Smooth muscle cell (in vitro differentiated cells): ENCODE data around the gene POLR2I. TPM values are rescaled to one million over a fixed set of nuclear protein-coding genes. Genes with fewer than 3 reads are reported as not detected.

ENCODE experiments used
- DNase-seq: peaks from one replicate; lab custom pipeline; 2025; ENCODE audit not compliant: unreplicated experiment; lab: John Stamatoyannopoulos, UW
- H2AFZ ChIP-seq: fragments of 200-600 bp; sonication (generic); 2 replicates; pipeline ENCODE4 v1.6.0; 2016; ENCODE audit warnings: antibody characterized with exemption, low read depth, mild to moderate bottlenecking
- H3F3A ChIP-seq: fragments of 200-600 bp; sonication (generic); 2 replicates; pipeline ENCODE4 v1.6.0; 2017; ENCODE audit warnings: antibody characterized with exemption, low read depth
- H3K27ac ChIP-seq: fragments of 200-600 bp; sonication (generic); 2 replicates; pipeline ENCODE4 v1.5.1; 2016; ENCODE audit warnings: low read depth, mild to moderate bottlenecking
- H3K27me3 ChIP-seq: fragments of 200-600 bp; sonication (generic); 2 replicates; pipeline ENCODE4 v1.6.1; 2016; ENCODE audit warnings: low read depth, mild to moderate bottlenecking
- H3K36me3 ChIP-seq: fragments of 200-600 bp; sonication (generic); 2 replicates; pipeline ENCODE4 v1.5.1; 2016; ENCODE audit warnings: low read depth
- H3K4me1 ChIP-seq: fragments of 200-600 bp; sonication (generic); 2 replicates; pipeline ENCODE4 v1.5.1; 2016; ENCODE audit warnings: low read depth
- H3K4me2 ChIP-seq: fragments of 200-600 bp; sonication (generic); 2 replicates; pipeline ENCODE4 v1.6.0; 2016; ENCODE audit warnings: mild to moderate bottlenecking
- H3K4me3 ChIP-seq: fragments of 200-600 bp; sonication (generic); 2 replicates; pipeline ENCODE4 v1.5.1; 2016; ENCODE audit warnings: mild to moderate bottlenecking
- H3K79me2 ChIP-seq: fragments of 200-600 bp; sonication (generic); 2 replicates; pipeline ENCODE4 v1.6.0; 2016; ENCODE audit warnings: low read depth, mild to moderate bottlenecking
- H3K9ac ChIP-seq: fragments of 200-600 bp; sonication (generic); 2 replicates; pipeline ENCODE4 v1.6.0; 2016; ENCODE audit warnings: low read depth
- H3K9me3 ChIP-seq: fragments of 200-600 bp; sonication (generic); replicated peaks from 2 replicates; pipeline ENCODE4 v1.5.1; 2016; ENCODE audit warnings: low read depth
- H4K20me1 ChIP-seq: fragments of 200-600 bp; sonication (generic); 2 replicates; pipeline ENCODE4 v1.6.0; 2016; ENCODE audit warnings: low read depth
- CTCF ChIP-seq: fragments of 200-600 bp; sonication (generic); IDR thresholded peaks from 2 replicates; pipeline ENCODE4 v1.5.1; 2017; ENCODE audit warnings: borderline replicate concordance, mild to moderate bottlenecking, antibody characterized with exemption; ENCODE audit not compliant: insufficient read depth, poor library complexity, severe bottlenecking
- WGBS: methylation state at CpG from one replicate; pipeline ENCODE4 v1.1.7; 2016; ENCODE audit warnings: low lambda C conversion rate; 5-methylcytosine and 5-hydroxymethylcytosine counted together
- polyA plus RNA-seq: library from polyadenylated mRNA; unstranded; fragments of >200 nt; fragmentation: Nextera tagmentation; extraction: Ambion mirVana; gene quantifications from 2 replicates; pipeline ENCODE4 v1.2.1, GENCODE V29; 2016
- total RNA-seq: library from RNA; depleted of rRNA; stranded (reverse); fragments of >200 nt; gene quantifications from 2 replicates; pipeline ENCODE4 v1.2.3, GENCODE V29; 2014

Gene POLR2I
- total and polyA plus RNA-seq, 2 experiments from 2014 or later = 102 to 132 TPM

DNA sequence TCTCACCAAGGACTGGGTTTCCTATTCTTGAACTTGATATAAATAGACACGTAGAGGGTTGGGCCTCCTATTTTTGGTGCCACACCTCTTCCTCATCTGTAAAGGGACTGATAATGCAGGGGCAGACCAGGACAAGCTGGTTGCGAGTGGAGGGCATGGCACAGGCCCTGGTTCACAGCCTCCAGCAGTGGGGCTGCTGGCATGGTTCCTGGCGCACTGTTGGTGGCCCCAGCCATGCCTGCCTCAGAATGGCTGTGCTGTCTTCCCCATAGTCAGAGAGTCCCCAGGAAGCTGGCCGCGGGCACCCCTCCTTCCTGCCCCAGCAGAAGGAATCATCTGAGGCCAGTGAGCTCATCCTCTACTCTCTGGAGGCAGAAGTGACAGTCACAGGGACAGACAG lies 14.2 kb downstream of the POLR2I start:
- no peak overlapping the region for H3K9ac ChIP-seq
- H3K4me1 ChIP-seq = no peaks in the 10 kb centered on the region
- H3K4me3 ChIP-seq = no peak overlapping the region
- H3K9me3 ChIP-seq = no peaks in the 10 kb centered on the region
- no peaks in the 10 kb centered on the region for H3K36me3 ChIP-seq
- H3K27ac ChIP-seq = no peak overlapping the region
- H3F3A ChIP-seq = no peaks in the 10 kb centered on the region
- no peaks in the 10 kb centered on the region for H4K20me1 ChIP-seq
- no peak for DNase-seq
- TF ChIP-seq CTCF = no peak
- H3K4me2 ChIP-seq = no peak overlapping the region
- no peaks in the 10 kb centered on the region for H3K27me3 ChIP-seq
- H2AFZ ChIP-seq = no peak overlapping the region
- WGBS = 96% methylated on average over 5 of the region's 5 CpGs
- H3K79me2 ChIP-seq = no peaks in the 10 kb centered on the region

- no peak overlapping the region for H3K4me2 ChIP-seq
- H3K9me3 ChIP-seq = no peaks in the 10 kb centered on the region
- H3K79me2 ChIP-seq = no peaks in the 10 kb centered on the region
- no peaks in the 10 kb centered on the region for H3K4me1 ChIP-seq
- H4K20me1 ChIP-seq = no peaks in the 10 kb centered on the region
- 94% methylated on average over 19 of the region's 19 CpGs for WGBS
- no peak overlapping the region for H3K27ac ChIP-seq
- no peaks in the 10 kb centered on the region for H3K27me3 ChIP-seq
- no peaks in the 10 kb centered on the region for H3F3A ChIP-seq
- TF ChIP-seq CTCF = no peak
- no peak overlapping the region for H3K4me3 ChIP-seq
- H2AFZ ChIP-seq = no peak overlapping the region
- no peak for DNase-seq
- H3K9ac ChIP-seq = no peak overlapping the region
- no peaks in the 10 kb centered on the region for H3K36me3 ChIP-seq
Observed at GRCh38 chr19:36099166-36099785, 15.4 kb downstream of the POLR2I start.

DNA sequence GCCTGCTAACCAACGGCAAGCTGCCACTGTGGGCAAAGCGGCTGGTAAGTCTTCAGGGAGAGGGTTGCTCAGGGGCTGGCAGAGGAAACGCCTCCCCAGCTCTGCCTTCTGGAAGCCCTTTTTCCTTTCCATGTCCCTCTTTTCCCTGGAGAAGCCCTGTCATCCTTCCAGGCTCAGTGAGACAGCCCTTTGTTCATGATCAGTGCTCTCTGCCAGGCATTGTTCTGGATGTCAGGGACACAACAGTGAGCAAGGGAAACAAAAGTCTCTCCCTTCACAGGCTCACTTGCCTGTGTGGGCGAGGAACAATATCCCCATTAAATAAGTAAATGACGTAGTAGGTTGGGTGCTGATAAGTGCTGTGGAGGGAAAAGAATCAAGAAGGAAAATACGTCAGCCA lies 17.6 kb downstream of the POLR2I start:
- Histone ChIP-seq H3K9ac (no peak overlapping the region), H3K4me2 (no peak overlapping the region), H3F3A (no peaks in the 10 kb centered on the region), H3K79me2 (no peaks in the 10 kb centered on the region), H3K9me3 (no peaks in the 10 kb centered on the region), H4K20me1 (no peaks in the 10 kb centered on the region), H3K36me3 (no peaks in the 10 kb centered on the region), H3K4me3 (no peak overlapping the region), H3K27me3 (no peaks in the 10 kb centered on the region), H2AFZ (no peak overlapping the region), H3K4me1 (no peaks in the 10 kb centered on the region), H3K27ac (no peak overlapping the region)
- no peak for DNase-seq
- WGBS = 96% methylated on average over 6 of the region's 6 CpGs
- no peak for TF ChIP-seq CTCF

DNA sequence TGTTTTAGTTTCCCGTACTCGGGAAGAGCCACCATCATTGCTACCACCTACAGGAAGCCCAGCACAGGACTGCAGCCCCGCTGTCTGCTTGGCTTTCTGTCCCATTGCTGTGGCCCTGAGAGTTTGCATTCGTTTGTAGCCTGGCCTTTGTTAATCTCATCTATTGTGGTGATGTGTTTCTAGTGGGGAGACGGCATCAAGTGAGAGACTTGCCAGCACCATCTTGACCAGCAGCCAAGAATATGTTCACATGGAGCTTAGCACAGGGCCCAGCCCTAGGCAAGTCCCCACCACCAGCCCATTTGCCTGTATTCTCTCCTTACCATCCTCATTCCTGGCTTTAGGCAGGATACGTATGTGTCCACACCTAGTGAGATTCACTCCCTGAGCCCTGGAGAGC lies 21.0 kb downstream of the POLR2I start:
- Histone ChIP-seq H3K4me2 (no peak overlapping the region), H3K27me3 (no peaks in the 10 kb centered on the region), H3F3A (no peaks in the 10 kb centered on the region), H3K9ac (no peak overlapping the region), H3K36me3 (no peaks in the 10 kb centered on the region), H3K79me2 (no peaks in the 10 kb centered on the region), H2AFZ (no peak overlapping the region), H3K27ac (no peak overlapping the region), H4K20me1 (no peaks in the 10 kb centered on the region), H3K9me3 (no peaks in the 10 kb centered on the region), H3K4me3 (no peak overlapping the region), H3K4me1 (no peaks in the 10 kb centered on the region)
- no peak for DNase-seq
- no peak for TF ChIP-seq CTCF
- 87% methylated on average over 6 of the region's 6 CpGs for WGBS
